ENCODE measurements around the gene DNAJB1.

- TF ChIP-seq, protein P1, sequence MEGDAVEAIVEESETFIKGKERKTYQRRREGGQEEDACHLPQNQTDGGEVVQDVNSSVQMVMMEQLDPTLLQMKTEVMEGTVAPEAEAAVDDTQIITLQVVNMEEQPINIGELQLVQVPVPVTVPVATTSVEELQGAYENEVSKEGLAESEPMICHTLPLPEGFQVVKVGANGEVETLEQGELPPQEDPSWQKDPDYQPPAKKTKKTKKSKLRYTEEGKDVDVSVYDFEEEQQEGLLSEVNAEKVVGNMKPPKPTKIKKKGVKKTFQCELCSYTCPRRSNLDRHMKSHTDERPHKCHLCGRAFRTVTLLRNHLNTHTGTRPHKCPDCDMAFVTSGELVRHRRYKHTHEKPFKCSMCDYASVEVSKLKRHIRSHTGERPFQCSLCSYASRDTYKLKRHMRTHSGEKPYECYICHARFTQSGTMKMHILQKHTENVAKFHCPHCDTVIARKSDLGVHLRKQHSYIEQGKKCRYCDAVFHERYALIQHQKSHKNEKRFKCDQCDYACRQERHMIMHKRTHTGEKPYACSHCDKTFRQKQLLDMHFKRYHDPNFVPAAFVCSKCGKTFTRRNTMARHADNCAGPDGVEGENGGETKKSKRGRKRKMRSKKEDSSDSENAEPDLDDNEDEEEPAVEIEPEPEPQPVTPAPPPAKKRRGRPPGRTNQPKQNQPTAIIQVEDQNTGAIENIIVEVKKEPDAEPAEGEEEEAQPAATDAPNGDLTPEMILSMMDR (optimal IDR thresholded peaks at IDR 0.05 in 1 of 3, IDR thresholded peaks at IDR 0.05 in 1 of 3, conservative IDR thresholded peaks at IDR 0.05 in 1 of 3; ENCODE audit: extremely low read depth in 1 of 3, insufficient read depth in 2 of 3, low read length in 3 of 3) = no peak
- TF ChIP-seq EZH2 (IDR thresholded peaks at IDR 0.05; ENCODE audit: low read length) = no peak
These were observed 10.3 kb downstream of the DNAJB1 start for GRCh38 chr19:14507704-14508542.

Data from keratinocyte (primary cell).